Left forelimb (tissue), 1 donor: Measurements from ENCODE around the gene THADA.
"Not testable (repeated sequence)": the region's sequence is repeated elsewhere in the genome, so short reads cannot be mapped to it uniquely, and the experiment has no call there.

Experiments used
- DNase-seq: peaks from one replicate; pipeline ENCODE4 v3.0.0-alpha.2; 2018; ENCODE audit warnings: low spot score

The THADA gene

DNA sequence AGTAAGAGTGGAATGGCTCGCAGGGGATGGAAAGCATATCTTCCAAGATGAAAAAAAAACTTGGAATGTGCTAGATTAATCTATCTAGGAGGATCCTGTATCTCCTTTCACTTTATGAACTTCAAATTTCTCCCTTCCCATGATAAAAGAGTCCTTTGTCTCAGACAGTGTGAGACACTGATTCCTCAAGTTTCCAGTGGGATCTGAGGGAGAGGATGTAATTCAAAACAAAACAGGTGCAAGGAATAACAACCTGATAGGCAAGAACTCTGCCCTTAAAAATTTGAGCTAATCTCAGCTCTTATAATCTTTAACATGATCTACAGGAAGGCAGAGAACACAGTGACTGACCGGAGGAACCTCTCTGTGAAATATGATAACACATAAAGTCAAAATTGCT lies 207.5 kb downstream of the THADA start:
- DNase-seq, result no peak

DNA sequence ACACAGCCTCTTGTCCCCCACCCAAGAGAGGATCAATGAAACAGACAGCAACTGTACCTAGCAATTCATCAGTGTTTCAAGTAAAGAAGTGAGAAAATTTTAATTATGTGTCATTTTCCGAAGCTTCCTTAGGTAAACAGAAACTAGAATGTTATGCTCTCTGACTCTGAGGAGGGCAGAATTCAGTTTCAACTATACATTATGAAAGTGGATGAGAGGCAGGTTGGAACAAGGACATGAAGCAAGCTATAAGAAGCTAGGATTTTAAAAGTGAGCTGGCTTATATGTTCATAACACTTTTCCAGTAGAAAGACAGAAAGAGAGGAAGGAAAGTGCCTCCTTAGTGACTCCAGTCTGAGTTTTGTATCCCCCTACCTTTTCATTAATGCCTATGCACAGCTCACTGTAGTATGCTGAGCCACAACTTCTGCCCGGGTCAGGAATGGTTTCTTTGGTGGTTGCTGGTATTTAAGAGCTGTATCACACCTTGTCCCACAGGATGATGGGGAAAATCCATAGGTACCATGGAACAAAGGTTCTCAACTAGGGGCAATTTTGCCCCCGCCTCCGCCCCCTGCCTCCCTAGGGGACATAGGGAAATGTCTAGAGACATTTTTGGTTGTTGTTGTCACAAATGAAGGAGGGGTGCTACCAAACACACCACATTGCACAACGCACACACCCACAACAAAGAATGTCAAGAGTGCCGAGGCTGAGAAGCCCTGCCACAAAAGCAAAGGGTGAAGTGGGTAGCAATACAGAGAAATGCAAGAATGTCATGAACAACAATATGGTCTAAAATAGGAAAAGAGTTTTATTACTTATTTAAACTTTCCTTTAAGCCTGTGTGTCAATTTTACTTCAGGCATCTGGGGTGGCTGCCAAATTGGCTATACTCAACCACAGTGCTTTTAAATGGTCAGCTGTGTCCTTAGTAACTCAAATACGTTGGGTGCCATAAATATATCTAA lies 208.5 kb downstream of the THADA start:
- no peak for DNase-seq

DNA sequence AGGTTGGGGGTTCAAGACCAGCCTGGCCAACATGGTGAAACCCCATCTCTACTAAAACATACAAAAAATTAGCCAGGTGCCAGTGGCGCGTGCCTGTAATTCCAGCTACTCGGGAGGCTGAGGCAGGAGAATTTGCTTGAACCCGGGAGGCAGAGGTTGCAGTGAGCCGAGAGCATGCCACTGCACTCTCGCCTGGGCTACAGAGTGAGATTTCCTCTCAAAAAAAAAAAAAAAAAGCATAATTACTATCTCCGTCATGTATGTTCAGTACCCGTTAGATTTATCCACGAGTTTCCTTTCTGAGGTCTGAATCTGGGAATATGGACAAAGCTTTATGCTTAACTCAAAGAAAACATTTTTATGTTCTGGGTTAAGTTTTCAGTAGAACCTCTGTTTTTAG lies 209.2 kb downstream of the THADA start:
- not testable (repeated sequence) for DNase-seq

DNA sequence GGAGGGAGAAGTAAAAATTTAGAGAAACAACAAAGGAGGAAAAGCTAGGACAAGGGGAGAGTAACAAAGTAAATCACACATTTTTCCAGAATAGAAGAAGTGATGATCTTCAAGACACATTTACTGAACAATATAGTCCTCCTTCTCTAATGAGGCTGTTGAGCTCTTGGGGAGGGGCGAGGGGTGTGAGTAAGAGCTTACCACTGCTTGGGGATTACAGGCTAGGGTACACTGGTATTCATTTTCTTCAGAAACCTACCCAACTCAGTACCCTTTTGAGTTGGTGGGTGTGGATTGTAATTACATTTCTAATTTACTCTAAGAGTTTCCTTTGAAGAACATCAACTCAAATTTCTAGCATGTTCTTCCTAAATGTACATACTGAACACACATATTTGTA lies 211.7 kb downstream of the THADA start:
- no peak for DNase-seq

DNA sequence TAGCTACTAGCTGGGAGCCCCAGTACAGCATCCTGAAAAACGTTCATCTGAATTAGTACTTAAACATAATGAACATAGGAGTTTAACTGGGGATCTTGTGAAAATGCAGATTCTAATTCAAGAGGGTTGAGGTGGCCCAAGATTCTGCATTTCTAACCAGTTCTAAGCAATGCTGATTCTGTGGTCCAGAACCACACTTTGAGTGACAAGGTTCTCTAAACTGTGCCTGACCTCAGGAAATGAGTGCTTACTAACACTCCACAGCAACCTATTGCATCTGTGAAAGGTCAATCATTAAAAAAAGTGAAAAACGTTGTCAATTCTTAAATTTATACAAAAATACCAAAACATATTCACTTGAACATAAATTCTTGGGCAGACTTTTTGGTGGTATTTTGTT lies 212.3 kb downstream of the THADA start:
- DNase-seq, result no peak

DNA sequence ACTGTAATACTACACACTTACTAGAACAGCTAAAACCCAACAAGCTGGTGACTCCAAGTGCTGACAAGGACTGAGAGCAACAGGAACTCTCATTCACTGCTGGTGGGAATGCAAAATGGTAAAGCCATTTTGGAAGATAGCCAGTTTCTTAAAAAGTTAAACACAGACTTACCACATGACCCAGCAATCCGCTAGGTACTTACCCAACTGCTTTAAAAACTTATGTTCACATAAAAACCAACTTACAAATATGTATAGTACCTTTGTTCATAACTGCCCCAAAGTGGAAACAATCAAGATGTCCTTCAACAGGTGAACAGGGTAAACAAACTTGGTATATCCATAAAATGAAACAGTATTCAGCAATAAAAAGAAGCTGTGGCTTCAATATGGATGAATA lies 216.3 kb downstream of the THADA start:
- no peak for DNase-seq

DNA sequence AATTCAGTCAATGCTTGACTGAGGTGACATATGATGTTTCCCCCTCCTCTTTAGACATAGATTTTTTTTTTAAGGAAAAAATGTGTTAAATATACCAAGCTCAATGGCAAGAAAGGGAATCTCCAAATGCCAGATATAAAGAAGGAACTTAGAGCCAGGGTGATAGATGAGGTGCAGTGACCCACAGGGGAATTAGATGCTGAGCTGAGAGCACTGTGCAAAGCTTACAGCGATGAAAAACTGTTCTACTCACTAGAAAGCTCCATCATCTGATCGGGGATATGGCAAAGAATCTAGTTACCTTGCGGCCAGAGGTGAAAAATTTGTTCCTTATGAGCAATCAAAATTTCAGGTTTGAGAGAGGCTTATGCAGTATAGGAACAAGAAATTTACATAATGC lies 218.5 kb downstream of the THADA start:
- DNase-seq, result no peak

DNA sequence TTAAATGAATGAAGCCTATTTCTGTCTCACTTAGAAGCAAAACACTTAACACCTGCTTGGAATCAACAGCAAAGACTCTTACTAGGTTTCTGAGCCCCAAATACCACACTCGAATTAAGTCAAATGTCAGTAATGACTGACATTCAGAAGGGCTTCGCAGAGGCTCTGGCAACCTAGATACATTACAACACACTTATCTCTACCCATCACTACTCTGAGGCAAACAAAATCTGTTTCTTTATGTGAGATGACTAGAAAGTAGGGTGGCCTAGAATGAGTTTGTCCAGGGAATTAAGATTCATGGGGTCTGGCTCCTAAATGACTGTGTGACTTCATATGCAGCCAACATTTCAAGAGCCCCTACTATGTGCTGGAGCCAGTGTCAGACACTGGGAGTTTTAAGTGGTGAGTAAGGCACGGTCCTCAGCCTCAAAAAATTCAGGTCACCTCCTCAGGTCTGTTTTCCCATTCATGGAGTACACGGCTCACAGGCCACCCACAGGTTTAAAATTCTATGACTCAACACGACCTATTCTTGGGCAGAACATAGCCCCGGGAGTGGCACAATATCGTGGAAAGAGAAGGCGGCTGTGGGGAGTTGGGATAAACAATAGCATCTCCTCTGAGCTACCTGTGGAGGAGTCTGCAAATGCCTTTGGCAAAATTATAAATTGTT lies 219.2 kb downstream of the THADA start:
- no peak for DNase-seq

DNA sequence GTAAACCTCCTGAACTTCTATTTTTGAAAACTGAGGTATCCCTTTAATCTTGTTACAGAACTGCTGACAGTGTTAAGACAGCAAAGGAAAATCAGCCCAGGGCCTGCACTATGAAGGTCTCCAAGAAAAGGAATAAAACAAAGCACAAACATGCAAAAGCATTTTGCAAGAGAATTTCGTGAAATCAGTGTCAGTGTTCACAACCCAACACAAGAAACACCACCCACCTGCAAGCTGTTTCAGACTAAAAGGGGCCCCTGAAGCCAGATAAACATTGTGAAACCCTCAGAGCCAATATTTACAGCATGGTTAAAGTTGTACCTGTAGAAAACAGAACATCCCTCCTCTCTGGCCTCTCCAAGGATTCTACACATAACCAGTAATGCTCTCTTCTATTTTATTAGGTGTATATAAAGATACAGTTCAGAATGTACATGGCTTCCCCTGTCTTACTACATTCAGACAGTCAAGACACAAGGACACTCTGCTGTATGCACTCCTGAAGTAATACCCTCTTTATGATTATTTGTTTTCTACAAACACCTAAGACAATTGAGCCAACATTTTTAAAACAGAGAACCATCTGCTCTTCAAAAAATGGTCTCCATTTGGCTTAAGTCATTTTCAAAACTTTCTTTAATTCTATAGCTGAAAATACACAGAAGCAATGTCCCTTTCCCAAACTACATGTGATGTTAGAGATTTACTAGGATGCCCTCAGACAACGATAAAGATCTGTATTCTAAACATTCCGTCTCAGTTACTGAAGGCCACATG lies 219.9 kb downstream of the THADA start:
- no peak for DNase-seq

DNA sequence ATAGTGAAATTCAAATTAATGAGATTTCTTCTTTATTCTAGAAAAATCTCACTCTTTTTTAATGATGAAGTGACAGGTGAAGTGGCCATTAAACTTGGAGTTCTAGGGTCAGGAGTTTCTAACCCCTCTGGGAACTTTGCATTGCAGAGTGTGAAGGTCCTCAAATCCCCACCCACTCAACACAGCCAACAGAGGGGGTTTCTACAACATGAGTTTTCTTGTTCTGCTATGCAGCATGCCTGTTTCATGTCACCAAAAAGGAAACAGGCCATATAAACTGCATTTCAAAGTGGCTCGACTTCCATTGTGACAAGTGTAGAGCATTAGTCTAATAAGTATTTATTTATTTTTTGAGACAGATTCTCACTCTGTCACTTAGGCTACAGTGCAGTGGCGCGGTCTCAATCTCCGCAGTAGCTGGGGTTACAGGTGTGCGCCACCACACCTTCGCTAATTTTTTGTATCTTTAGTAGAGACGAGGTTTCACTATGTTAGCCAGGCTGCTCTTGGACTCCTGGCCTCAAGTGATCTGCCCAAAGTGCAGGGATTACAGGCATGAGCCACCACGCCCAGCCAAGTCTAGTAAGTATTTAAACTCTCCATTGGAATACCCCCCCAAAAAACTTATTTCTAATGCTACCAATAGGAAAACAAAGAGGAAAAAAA lies 223.3 kb downstream of the THADA start:
- no peak for DNase-seq

DNA sequence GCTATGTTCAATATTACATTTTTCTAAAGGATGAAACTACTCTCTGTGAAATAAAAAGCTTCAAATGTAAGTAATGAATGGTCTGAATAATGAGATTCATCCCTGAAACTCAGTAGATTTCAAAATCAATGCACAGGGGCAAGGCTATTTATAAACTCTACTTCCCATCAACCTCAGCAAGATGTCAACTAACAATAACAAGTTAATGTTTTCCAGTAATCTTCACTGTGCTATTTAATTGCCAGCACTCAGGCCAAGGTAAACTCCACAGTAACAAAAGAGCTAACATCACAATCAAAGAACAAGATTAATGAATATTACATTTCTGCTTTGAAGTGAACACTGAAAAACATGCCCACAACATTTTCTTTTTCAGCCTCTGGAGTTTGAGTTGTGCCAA lies 225.1 kb downstream of the THADA start:
- DNase-seq, result no peak

DNA sequence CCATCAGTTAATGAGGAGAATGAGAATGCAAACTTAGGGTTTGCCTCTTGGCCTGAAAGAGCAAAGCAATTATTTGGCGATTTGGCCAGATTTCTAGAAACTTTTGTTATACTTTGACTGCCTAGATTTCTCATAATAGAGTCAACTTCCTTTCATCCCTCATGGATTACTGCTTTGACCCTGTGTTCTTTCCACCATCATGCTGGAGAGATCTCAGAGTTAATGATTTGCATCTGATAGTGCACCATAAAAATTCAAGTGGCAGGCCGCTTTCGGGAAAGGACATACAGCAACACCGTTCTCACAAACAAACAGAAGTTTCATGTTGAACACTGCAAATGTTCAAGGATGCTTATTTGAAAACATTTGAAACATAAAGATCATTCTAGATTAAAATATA lies 225.7 kb downstream of the THADA start:
- no peak for DNase-seq

DNA sequence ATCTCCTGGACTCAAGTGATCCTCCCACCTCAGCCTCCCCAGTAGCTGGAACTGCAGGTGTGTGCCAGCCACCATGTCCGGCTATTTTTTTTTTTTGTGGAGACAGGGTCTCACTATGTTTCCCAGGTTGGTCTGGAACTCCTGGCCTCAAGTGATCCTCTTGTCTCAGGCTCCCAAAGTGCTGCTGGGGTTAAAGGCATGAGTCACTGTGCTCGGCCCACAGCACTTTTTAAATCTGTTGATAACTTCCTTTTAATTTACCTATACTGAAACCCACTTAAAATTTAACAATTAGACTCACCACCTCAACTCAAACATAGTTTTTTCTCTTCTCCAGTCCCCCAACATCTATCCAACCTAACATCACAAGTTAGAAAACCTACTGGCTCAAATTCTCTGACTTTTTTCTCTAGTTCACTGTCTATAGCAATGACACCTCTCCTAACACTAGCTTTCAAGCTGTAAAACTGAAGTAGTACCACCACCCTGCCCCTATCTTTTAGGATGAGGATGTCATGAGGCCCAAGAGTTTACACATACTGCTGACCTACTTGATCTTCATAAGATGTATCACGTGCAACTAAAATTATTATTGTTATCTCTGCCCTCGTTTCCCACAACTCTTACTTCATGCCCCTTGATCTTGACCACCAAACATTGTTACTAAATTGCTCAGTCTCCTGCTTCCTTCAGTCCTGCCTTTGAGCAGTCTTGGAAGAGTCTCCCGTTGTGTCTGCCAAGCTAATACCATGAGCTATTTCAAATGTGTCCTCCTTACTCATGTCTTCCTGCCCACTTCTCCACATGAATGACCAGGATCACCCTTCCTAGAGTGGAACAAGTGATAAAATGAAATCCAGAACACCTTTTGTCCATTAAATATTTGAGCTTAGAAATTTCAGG lies 227.1 kb downstream of the THADA start:
- DNase-seq, result no peak

DNA sequence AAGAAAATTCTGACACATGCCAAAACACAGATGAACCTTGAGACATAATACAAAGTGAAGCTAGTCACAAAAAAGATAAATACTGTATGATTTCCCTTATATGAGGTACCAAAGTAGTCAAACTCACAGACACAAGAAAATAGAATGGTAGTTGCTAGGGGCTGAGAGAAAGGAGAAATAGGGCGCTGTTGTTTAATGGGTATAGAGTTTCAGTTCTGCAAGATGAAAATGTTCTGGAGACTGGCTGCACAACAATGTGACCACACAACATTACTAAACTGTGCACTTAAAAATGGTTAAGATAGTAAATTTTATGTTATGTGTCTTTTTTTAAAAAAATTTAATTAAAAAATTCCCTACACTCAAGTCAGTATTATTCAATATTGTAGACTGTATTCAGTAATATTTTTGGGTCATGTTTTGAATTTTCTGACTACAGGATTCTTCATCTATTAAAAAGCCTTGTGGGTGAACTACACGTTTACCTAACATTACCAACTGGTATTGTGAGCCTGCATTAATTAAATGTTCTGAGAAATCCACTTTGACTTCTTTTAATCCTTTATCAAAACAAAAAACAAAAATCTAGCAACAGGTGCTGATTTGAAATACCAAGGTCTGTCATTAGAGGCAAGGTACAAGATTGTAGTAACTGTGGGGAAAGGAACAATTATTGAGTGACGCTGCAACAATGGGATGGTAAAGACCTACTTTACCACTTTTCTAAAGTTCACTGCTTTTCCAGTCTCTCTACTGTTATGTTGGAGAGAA lies 228.6 kb downstream of the THADA start:
- no peak for DNase-seq

DNA sequence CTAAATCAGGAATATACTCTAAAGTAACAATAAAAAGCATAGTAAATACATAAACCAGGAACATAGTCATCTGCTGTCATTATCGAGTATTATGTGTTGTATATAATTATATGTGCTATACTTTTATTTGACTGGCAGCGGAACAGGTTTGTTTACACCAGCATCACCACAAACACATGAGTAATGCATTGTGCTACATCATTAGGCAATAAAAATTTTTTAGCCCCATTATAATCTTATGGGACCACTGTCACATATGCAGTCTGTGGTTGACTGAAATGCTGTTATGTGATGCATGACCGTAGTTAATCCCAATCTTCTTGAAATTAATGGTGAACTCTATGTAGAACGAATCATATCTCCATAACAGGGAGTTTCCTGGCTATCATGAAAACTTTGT lies 232.7 kb downstream of the THADA start:
- no peak for DNase-seq

DNA sequence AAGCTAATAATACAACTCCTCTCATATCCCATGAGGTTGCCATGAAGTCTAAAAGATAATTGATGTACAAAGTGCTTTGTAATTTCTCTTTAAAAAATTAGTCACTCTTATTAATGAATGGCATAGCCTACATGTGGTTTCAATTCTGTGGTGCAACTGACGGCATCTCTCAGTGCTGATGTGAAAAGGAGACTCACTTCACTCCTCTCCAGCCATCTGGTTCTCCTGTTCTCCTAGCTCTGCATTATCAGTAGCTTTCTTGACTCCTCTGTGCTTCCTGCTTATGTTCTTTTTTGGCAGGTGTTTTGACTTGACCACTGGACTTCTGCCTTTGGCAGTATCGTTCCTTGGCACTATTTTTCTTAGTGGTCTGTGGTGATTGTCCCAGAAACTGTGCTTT lies 234.6 kb downstream of the THADA start:
- DNase-seq, result no peak

DNA sequence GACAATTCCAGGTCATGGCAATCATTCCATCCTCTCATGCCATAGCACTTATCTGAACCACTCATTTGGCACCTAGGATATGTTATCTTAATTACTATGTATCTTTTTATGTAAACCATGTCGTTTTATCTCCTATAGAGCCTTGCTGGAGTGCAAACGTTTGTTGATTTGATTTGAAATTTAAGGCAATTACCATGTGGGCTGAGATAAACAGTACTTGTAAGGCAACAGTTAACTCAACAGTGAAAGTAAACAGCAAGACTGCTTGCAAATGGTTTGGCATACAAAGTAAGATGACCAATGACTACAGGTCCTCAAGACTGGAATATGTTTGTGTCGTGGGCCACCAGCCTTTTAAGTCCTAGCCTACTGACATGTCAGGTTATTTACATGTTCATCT lies 235.7 kb downstream of the THADA start:
- no peak for DNase-seq

DNA sequence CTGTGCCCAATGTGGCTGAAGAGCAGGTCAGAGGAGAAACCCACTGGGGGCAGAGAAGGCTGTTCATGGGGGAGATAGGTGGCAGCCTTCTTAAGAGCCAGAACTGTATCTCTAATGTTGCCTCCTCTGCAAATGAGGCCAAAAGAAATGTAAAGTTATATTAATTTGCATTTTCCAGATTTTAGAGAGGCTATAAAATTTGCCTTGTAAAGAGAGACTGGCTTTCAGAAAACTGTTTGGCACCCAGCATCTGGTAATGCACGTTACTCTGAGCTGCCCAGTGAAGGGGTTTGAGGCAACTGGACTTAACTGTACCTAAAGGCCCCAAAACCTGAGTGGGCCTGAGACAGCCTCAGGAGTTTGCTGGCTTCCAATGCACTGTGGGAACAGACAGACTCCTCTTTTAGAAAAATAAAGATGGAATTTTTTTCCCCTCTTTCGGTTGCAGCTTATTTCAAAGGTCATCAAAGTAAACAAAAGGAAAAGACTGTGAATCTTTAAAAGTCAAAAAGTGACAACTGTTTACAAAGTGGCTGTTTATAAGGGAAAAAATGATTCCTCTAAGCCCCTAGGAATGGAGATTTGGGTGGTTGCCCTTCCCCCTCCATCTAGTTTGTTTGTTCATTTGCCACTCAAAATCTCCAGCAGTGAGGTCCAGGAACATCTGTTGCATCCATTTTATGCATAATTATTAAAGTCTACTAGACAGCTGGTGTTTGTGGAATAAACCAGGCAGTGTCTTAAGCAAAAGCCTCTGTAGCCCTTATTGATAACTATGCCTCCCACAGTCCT lies 237.2 kb downstream of the THADA start:
- no peak for DNase-seq

DNA sequence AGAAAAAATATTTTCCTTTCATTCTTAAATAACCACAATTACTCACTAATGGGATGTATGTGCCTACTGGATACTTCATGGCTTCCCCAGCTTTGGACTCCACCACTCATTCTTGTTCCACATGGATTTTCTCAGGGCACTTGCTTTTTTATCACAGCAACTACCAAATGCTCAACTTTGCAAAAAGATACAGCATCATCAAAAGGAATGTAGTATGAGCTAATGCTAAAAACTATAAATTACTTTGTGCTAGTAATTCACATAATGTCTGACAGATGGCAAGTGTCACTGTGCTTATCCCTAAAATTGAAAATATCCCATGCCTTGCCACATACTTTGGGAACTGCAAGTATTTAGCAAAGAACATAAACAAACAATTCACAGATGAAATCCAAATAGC lies 239.1 kb downstream of the THADA start:
- DNase-seq, result no peak
